GM12892 (cell line): Measurements from ENCODE around the gene TBC1D9B.

Source experiments
- POLR2A ChIP-seq: IDR thresholded peaks from 2 replicates; pipeline ENCODE4 v1.6.1; 2011; ENCODE audit warnings: low read depth, low read length, control low read depth
- POLR2AphosphoS5 ChIP-seq: IDR thresholded peaks from 2 replicates; pipeline ENCODE4 v1.6.1; 2011; ENCODE audit warnings: low read depth, low read length, control low read depth

- TF ChIP-seq POLR2AphosphoS5 (no peak), POLR2A (no peak)
These were observed 82.0 kb downstream of the TBC1D9B start for GRCh38 chr5:179825655-179826182.
